Neural progenitor cell (in vitro differentiated cells): ENCODE results near the gene DDX4. TPM values are rescaled to one million over a fixed set of nuclear protein-coding genes. Genes with fewer than 3 reads are reported as not detected.

ENCODE experiments used
- DNase-seq: peaks from one replicate; pipeline ENCODE4 v3.0.0-alpha.2; 2016; ENCODE audit warnings: low spot score
- H2AFZ ChIP-seq: fragments of 200-600 bp; sonication (generic); replicated peaks from 2 replicates; pipeline ENCODE4 v1.6.1; 2016; ENCODE audit warnings: antibody characterized with exemption
- H3F3A ChIP-seq: fragments of 200-600 bp; sonication (generic); 2 replicates; pipeline ENCODE4 v1.6.1; 2016; ENCODE audit warnings: antibody characterized with exemption, low read depth
- H3K27ac ChIP-seq: fragments of 200-600 bp; sonication (generic); 2 replicates; pipeline ENCODE4 v1.5.1; 2016; ENCODE audit warnings: mild to moderate bottlenecking
- H3K27me3 ChIP-seq: fragments of 200-600 bp; sonication (generic); 2 replicates; pipeline ENCODE4 v1.6.1; 2016; ENCODE audit warnings: mild to moderate bottlenecking, moderate library complexity
- H3K36me3 ChIP-seq: fragments of 200-600 bp; sonication (generic); 2 replicates; pipeline ENCODE4 v1.5.1; 2016
- H3K4me1 ChIP-seq: fragments of 200-600 bp; sonication (generic); 2 replicates; pipeline ENCODE4 v1.6.1; 2016; ENCODE audit warnings: mixed run types
- H3K4me2 ChIP-seq: fragments of 200-600 bp; sonication (generic); 2 replicates; pipeline ENCODE4 v1.6.1; 2016
- H3K4me3 ChIP-seq: fragments of 200-600 bp; sonication (generic); 2 replicates; pipeline ENCODE4 v1.5.1; 2016
- H3K79me2 ChIP-seq: fragments of 200-600 bp; sonication (generic); 2 replicates; pipeline ENCODE4 v1.6.1; 2016; ENCODE audit warnings: low read depth
- H3K9ac ChIP-seq: fragments of 200-600 bp; sonication (generic); 2 replicates; pipeline ENCODE4 v1.6.1; 2016
- H3K9me3 ChIP-seq: fragments of 200-600 bp; sonication (generic); 2 replicates; pipeline ENCODE4 v1.5.1; 2016; ENCODE audit warnings: low read depth
- H4K20me1 ChIP-seq: fragments of 200-600 bp; sonication (generic); 2 replicates; pipeline ENCODE4 v1.6.1; 2016; ENCODE audit warnings: low read depth
- H3K27ac Mint-ChIP-seq: 3 replicates; pipeline ENCODE4 v1.8.0; 2021; ENCODE audit warnings: mixed read lengths
- H3K27me3 Mint-ChIP-seq: 2 replicates; pipeline ENCODE4 v1.8.0; 2022; ENCODE audit warnings: low read depth, mild to moderate bottlenecking, inconsistent platforms, moderate library complexity, mixed read lengths; ENCODE audit not compliant: insufficient read depth
- H3K36me3 Mint-ChIP-seq: 3 replicates; pipeline ENCODE4 v1.8.0; 2021; ENCODE audit warnings: mixed read lengths
- H3K4me1 Mint-ChIP-seq: 3 replicates; pipeline ENCODE4 v1.8.0; 2021; ENCODE audit warnings: mixed read lengths
- H3K4me3 Mint-ChIP-seq: 3 replicates; pipeline ENCODE4 v1.8.0; 2021; ENCODE audit warnings: mild to moderate bottlenecking, moderate library complexity, mixed read lengths
- H3K9me3 Mint-ChIP-seq: 3 replicates; pipeline ENCODE4 v1.8.0; 2020; ENCODE audit warnings: mixed read lengths
- CTCF ChIP-seq: fragments of 200-600 bp; sonication (generic); IDR thresholded peaks from 2 replicates; pipeline ENCODE4 v1.5.1; 2017; ENCODE audit warnings: antibody characterized with exemption, mild to moderate bottlenecking
- EZH2 ChIP-seq: fragments of 200-600 bp; sonication (generic); IDR thresholded peaks from 2 replicates; pipeline ENCODE4 v1.6.1; 2017; ENCODE audit warnings: antibody characterized with exemption, mild to moderate bottlenecking, moderate library complexity
- EZH2phosphoT487 ChIP-seq: fragments of 200-600 bp; sonication (generic); IDR thresholded peaks from 2 replicates; pipeline ENCODE4 v1.6.1; 2017; ENCODE audit warnings: antibody characterized with exemption
- total RNA-seq: library from RNA; depleted of rRNA; stranded (reverse); fragments of >200 nt; gene quantifications from 2 replicates; pipeline ENCODE4 v1.2.3, GENCODE V29; 2015; ENCODE audit warnings: low replicate concordance

Gene DDX4
- total RNA-seq, 1 donor from 2014 or later, result not detected

- H3K27ac Mint-ChIP-seq, result no peak overlapping the region
These were observed 4.9 kb downstream of the DDX4 start for GRCh38 chr5:55742778-55743177.

GRCh38 chr5:55747778-55748318 lies 10.0 kb downstream of the DDX4 start:
- no peaks in the 10 kb centered on the region for H3K4me1 Mint-ChIP-seq
- no peaks in the 10 kb centered on the region for H4K20me1 ChIP-seq
- no peaks in the 10 kb centered on the region for H3K79me2 ChIP-seq
- DNase-seq, result no peak
- H3K4me3 Mint-ChIP-seq, result no peak overlapping the region
- no peak overlapping the region for H3K27ac ChIP-seq
- no peaks in the 10 kb centered on the region for H3K36me3 ChIP-seq
- H3K4me3 ChIP-seq, result no peak overlapping the region
- H3K27me3 Mint-ChIP-seq, result no peaks in the 10 kb centered on the region
- H3K4me2 ChIP-seq, result no peak overlapping the region
- H2AFZ ChIP-seq, result peak overlapping the region; percentile 10
- no peaks in the 10 kb centered on the region for H3K27me3 ChIP-seq
- H3K9me3 ChIP-seq, result no peaks in the 10 kb centered on the region
- H3K9ac ChIP-seq, result no peak overlapping the region
- H3K9me3 Mint-ChIP-seq, result no peaks in the 10 kb centered on the region
- peaks cover 12% of the 10 kb centered on the region for H3K4me1 ChIP-seq
- H3K36me3 Mint-ChIP-seq, result no peaks in the 10 kb centered on the region
- TF ChIP-seq EZH2phosphoT487, result no peak
- TF ChIP-seq EZH2, result no peak
- TF ChIP-seq CTCF, result no peak
- H3F3A ChIP-seq, result no peaks in the 10 kb centered on the region
- no peak overlapping the region for H3K27ac Mint-ChIP-seq

More at GRCh38 chr5:55742778-55743177, 4.9 kb downstream of the DDX4 start:
- Histone ChIP-seq H3K4me1 (no peaks in the 10 kb centered on the region), H2AFZ (no peak overlapping the region), H3K36me3 (no peaks in the 10 kb centered on the region), H3K79me2 (no peaks in the 10 kb centered on the region), H3K27me3 (no peaks in the 10 kb centered on the region), H3K4me2 (no peak overlapping the region), H3K4me3 (no peak overlapping the region), H3K9me3 (no peaks in the 10 kb centered on the region), H3K9ac (no peak overlapping the region), H3F3A (no peaks in the 10 kb centered on the region), H3K27ac (no peak overlapping the region), H4K20me1 (no peaks in the 10 kb centered on the region)
- Mint-ChIP-seq H3K36me3 (no peaks in the 10 kb centered on the region), H3K27me3 (no peaks in the 10 kb centered on the region), H3K4me1 (no peaks in the 10 kb centered on the region), H3K4me3 (no peak overlapping the region), H3K9me3 (no peaks in the 10 kb centered on the region)
- no peak for TF ChIP-seq CTCF
- TF ChIP-seq EZH2, result no peak
- TF ChIP-seq EZH2phosphoT487, result no peak
- DNase-seq, result no peak

GRCh38 chr5:55749387-55749786 lies 11.5 kb downstream of the DDX4 start:
- Mint-ChIP-seq H3K36me3 (no peaks in the 10 kb centered on the region), H3K27ac (no peak overlapping the region), H3K27me3 (no peaks in the 10 kb centered on the region), H3K4me1 (no peaks in the 10 kb centered on the region), H3K9me3 (no peaks in the 10 kb centered on the region), H3K4me3 (no peak overlapping the region)
- no peaks in the 10 kb centered on the region for H4K20me1 ChIP-seq
- no peak for DNase-seq
- no peak overlapping the region for H3K27ac ChIP-seq
- no peaks in the 10 kb centered on the region for H3K9me3 ChIP-seq
- H3K4me2 ChIP-seq, result no peak overlapping the region
- H3F3A ChIP-seq, result no peaks in the 10 kb centered on the region
- H3K4me3 ChIP-seq, result no peak overlapping the region
- TF ChIP-seq EZH2phosphoT487, result no peak
- no peak for TF ChIP-seq CTCF
- no peak for TF ChIP-seq EZH2
- peak overlapping the region; percentile 94 for H2AFZ ChIP-seq
- H3K36me3 ChIP-seq, result no peaks in the 10 kb centered on the region
- no peak overlapping the region for H3K9ac ChIP-seq
- peaks cover 12% of the 10 kb centered on the region for H3K4me1 ChIP-seq
- no peaks in the 10 kb centered on the region for H3K79me2 ChIP-seq
- H3K27me3 ChIP-seq, result no peaks in the 10 kb centered on the region
